Dedifferentiated amniotic fluid mesenchymal stem cell (primary cell): Measurements from ENCODE around the gene TLK2.
A peak's percentile ranks its signal among the peaks of the same experiment; 100 is the strongest.

Source experiments
- DNase-seq: peaks from one replicate; pipeline ENCODE4 v3.0.0-alpha.2; 2016; ENCODE audit errors: extremely low spot score

TLK2 gene

GRCh38 chr17:62628831-62629555, 150.4 kb downstream of the TLK2 start:
- no peak for DNase-seq

GRCh38 chr17:62629556-62630364, 151.1 kb downstream of the TLK2 start:
- no peak for DNase-seq

- no peak for DNase-seq
These were observed 151.9 kb downstream of the TLK2 start for GRCh38 chr17:62630365-62631085.

GRCh38 chr17:62631086-62631935, 152.7 kb downstream of the TLK2 start:
- no peak for DNase-seq

DNA sequence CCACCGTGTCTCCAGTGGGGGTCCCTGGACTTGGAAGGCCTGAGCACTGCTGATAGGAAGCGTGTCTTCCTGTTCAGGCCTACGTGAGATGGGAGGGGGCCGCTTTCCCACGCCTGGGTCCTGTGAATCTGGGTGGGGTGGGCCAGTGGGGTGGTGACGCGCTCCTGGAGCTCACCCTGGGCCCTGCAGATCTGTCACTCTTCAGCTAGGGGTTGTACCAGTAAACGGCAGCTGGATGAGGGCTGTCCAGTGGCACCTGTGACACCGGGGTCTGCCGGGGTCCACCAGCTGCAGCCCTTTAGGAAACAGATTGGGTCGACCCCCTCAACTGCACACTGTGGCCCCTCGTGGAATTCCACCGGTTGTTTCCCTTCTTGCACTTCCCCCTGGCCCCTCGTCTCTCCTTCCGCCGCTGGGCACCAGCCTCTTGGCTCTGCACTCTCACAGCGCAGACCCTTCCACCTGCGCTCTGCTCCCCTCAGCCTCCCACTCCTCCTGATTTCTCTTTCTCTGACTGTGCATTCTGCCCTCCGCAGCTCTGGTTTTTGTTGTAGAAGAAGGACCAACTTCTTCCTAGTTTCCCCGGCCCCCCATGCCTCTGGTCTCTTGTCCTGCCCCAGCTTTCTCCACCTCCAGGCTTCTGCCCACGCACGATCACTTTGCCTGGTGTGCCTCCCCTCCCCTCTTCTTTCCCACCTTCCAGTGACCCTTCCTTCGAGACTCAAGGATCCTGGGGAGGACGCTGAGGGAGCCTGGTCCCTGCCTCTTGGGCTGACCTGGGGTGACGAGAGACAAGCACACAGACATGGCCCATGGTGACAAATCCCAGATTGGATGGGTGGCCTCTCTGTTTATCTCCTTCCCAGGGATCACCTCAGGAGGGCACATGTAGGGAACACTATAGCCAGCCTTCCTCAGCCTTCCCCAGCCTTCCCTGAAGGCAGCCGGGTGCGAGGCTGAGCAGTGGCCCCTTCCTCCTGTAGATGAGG, 153.6 kb downstream of the TLK2 start:
- no peak for DNase-seq

DNA sequence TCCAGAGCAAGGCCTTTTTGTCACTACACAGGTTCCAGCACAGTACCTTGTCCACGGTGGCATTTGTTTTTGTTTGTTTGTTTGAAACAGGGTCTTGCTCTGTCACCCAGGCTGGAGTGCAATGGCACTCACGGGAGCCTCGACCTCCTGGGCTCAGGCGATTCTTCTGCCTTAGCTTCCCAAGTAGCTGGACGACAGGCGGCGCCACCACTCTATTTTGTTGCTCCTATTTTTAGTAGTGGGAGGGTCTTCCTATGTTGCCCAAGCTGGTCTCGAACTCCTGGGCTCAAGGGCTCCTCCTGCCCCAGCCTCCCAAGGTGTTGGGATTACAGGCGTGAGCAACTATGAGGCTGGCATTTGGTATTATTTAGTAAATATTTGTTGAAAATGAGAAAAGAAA, 159.2 kb downstream of the TLK2 start:
- DNase-seq = no peak

- no peak for DNase-seq
These were observed 162.5 kb downstream of the TLK2 start for GRCh38 chr17:62641153-62641552.

GRCh38 chr17:62641951-62642350, 163.3 kb downstream of the TLK2 start:
- no peak for DNase-seq

- DNase-seq = no peak
These were observed 164.9 kb downstream of the TLK2 start for GRCh38 chr17:62643496-62643895.

DNA sequence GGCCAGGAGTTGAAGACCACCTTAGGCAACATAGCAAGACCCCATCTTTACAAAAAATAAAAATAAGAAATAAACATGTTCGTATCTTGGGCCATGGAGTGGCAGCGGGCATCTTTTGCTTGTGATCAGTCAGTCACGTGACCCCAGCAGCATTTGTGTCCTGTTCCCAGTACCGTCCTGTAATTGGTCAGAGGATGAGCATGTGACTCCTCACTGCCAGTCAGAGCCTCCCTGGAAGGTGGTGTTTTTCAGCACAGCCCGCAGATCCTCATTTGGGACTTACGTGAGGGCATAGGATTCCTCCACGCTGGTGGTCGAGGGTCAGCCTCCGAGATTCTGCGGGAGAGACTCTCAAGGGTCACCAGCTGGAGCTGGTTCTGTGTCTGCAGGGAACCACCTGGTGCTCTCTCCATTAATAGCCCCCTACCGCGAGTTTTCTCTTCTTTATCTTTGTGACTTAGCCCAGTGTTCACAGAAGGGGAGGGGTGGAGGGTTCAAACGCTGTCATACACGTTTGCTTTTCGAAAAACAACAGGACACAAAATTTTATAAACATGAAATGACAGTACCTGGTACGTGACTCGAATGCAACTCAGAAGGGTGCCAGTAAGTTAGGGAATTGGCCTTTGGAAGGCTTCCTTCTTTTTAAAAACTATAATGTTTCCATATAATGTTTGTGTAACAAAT, 166.0 kb downstream of the TLK2 start:
- DNase-seq = no peak

DNA sequence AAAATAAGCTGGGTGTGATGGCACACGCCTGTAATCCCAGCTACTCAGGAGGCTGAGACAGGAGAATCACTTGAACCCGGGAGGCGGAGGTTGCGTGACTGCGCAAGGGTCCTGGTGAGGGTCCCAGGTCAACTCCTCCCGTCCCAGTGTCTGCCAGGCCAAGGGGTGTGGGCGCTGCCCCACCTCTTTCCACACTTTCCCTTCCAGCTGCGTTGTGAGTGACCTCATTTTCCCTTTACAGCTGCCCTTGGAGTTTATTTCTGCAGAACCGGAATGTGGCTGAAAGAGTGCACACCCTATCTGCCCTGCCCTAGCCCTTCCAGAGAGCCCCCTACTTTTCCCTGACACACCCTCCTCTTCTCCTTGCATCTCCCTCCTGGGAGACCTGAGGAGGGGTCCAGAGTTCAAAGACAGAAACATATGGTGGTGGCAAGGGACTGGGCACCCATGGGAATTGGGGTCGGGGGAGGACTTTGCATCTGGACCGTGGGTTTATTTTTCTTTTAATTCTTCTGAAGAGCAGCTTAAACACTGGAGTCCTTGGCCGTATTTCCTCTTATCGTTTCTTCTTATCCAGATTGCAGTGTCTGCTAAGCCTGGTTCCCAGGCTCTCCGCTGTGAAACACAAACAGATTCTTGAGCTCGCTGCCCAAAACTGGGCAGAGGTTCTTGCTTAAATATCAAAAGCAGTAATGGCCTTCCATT, 169.8 kb downstream of the TLK2 start:
- DNase-seq = no peak

DNA sequence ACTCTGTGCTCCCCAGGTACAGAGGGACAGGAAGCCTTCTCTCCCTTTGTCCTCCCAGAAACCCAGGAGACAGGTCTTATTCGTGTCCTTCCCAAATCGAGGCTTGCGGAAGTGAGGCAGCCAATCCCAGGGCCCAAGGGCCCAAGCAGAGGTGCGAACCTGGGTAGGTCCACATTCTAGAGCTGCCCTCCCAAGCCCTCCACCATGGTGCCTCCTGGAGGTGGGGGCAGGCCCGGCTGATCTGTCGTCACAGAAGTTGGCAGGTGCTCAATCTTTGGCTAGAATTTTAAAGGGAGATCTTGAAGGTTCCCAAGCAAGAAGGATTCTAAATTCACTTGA, 170.3 kb downstream of the TLK2 start:
- DNase-seq = no peak

- no peak for DNase-seq
These were observed 170.9 kb downstream of the TLK2 start for GRCh38 chr17:62649570-62649969.

GRCh38 chr17:62650587-62650986, 172.0 kb downstream of the TLK2 start:
- DNase-seq = no peak

DNA sequence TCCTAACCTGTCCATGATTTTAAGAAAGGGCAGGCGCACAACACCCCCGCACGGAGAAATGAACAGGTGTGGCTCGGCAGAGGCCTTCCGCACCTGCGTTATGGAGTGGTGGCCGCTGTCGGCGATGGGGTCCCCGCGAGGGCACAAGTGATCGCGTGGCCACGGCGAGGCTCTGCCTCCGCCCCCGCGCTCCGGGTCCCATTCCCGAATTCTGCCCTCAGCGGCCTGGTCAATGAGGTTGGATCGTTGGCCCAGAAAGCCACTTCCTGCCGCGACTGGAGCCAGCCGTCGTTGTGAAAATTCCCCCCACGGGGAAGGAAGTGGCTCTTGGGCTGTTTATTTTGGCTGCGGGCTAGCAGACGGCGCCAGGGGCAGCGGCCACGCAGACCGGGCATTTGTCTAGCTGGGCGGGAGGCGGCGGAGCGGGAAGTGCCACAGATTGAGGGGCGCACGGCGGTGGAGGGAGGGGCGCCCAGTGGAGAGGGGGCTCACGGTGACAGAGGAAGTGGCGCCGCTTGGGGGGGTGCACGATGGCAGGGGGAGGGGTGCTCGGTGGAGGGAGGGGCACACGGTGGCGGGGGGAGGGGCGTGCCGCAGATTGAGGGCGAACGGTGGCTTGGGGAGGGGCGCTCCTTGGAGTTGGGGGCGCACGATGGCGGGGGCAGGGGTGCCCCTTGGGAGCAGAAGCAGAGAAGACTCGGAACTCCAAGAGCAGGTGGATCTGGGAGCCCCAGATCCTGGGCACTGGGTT, 173.8 kb downstream of the TLK2 start:
- no peak for DNase-seq

- DNase-seq = peak; percentile 22
These were observed 174.6 kb downstream of the TLK2 start for GRCh38 chr17:62653002-62653825.
